ENCODE measurements around the gene TUBGCP3.

The TUBGCP3 gene

GRCh38 chr13:112456138-112457056, 131.6 kb downstream of the TUBGCP3 start:
- H3K9me3 ChIP-seq, result peaks cover 16% of the 10 kb centered on the region
- H3K27me3 ChIP-seq, result no peaks in the 10 kb centered on the region
- no peak overlapping the region for H3K4me3 ChIP-seq
- no peak overlapping the region for H3K27ac ChIP-seq
- peaks cover 25% of the 10 kb centered on the region for H3K4me1 ChIP-seq
- H3K4me2 ChIP-seq, result no peak overlapping the region
- peaks cover 2% of the 10 kb centered on the region; the same call in 1 of the 2 replicates for H3K36me3 ChIP-seq
- TF ChIP-seq Cebpa-rat (IDR thresholded peaks at IDR 0.05), result no peak
- H3K9ac ChIP-seq, result no peak overlapping the region
- no peaks in the 10 kb centered on the region for H4K20me1 ChIP-seq

- Histone ChIP-seq H3K27ac (no peak overlapping the region), H4K20me1 (no peaks in the 10 kb centered on the region), H3K4me3 (no peak overlapping the region), H3K9ac (no peak overlapping the region), H3K27me3 (no peaks in the 10 kb centered on the region), H3K9me3 (peaks cover 13% of the 10 kb centered on the region), H3K4me2 (no peak overlapping the region), H3K4me1 (peaks cover 26% of the 10 kb centered on the region), H3K36me3 (no peaks in the 10 kb centered on the region; the same call in 1 of the 2 replicates)
- TF ChIP-seq Cebpa-rat (IDR thresholded peaks at IDR 0.05), result no peak
These were observed 132.4 kb downstream of the TUBGCP3 start for GRCh38 chr13:112455476-112456059.

GRCh38 chr13:112454648-112455334, 133.2 kb downstream of the TUBGCP3 start:
- no peak overlapping the region for H3K4me2 ChIP-seq
- TF ChIP-seq Cebpa-rat (IDR thresholded peaks at IDR 0.05), result no peak
- no peaks in the 10 kb centered on the region for H4K20me1 ChIP-seq
- H3K9me3 ChIP-seq, result peaks cover 8% of the 10 kb centered on the region
- no peak overlapping the region for H3K27ac ChIP-seq
- H3K4me1 ChIP-seq, result peaks cover 26% of the 10 kb centered on the region
- H3K36me3 ChIP-seq, result no peaks in the 10 kb centered on the region; the same call in 1 of the 2 replicates
- H3K9ac ChIP-seq, result no peak overlapping the region
- H3K4me3 ChIP-seq, result no peak overlapping the region
- H3K27me3 ChIP-seq, result no peaks in the 10 kb centered on the region

GRCh38 chr13:112453874-112454647, 133.9 kb downstream of the TUBGCP3 start:
- H3K4me3 ChIP-seq, result no peak overlapping the region
- H3K36me3 ChIP-seq, result no peaks in the 10 kb centered on the region
- peaks cover 3% of the 10 kb centered on the region; the same call in 1 of the 2 replicates for H3K9me3 ChIP-seq
- H3K4me1 ChIP-seq, result peaks cover 26% of the 10 kb centered on the region
- peak overlapping the region; percentile 52; the same call in 1 of the 2 replicates for H3K4me2 ChIP-seq
- no peaks in the 10 kb centered on the region for H3K27me3 ChIP-seq
- no peak overlapping the region for H3K27ac ChIP-seq
- H4K20me1 ChIP-seq, result no peaks in the 10 kb centered on the region
- H3K9ac ChIP-seq, result no peak overlapping the region
- TF ChIP-seq Cebpa-rat (IDR thresholded peaks at IDR 0.05), result no peak

- Histone ChIP-seq H3K9ac (no peak overlapping the region), H3K4me3 (no peak overlapping the region), H3K36me3 (no peaks in the 10 kb centered on the region), H4K20me1 (no peaks in the 10 kb centered on the region), H3K27ac (no peak overlapping the region), H3K4me1 (peaks cover 26% of the 10 kb centered on the region), H3K27me3 (no peaks in the 10 kb centered on the region), H3K9me3 (no peaks in the 10 kb centered on the region), H3K4me2 (peak overlapping the region; percentile 52)
- TF ChIP-seq Cebpa-rat (IDR thresholded peaks at IDR 0.05), result no peak
These were observed 134.6 kb downstream of the TUBGCP3 start for GRCh38 chr13:112453207-112453829.

- H3K36me3 ChIP-seq, result no peaks in the 10 kb centered on the region
- peak overlapping the region; percentile 52 for H3K4me2 ChIP-seq
- TF ChIP-seq Cebpa-rat (IDR thresholded peaks at IDR 0.05), result no peak
- H3K9me3 ChIP-seq, result no peaks in the 10 kb centered on the region
- H3K27ac ChIP-seq, result no peak overlapping the region
- H4K20me1 ChIP-seq, result no peaks in the 10 kb centered on the region
- no peak overlapping the region for H3K9ac ChIP-seq
- H3K27me3 ChIP-seq, result no peaks in the 10 kb centered on the region
- peaks cover 26% of the 10 kb centered on the region for H3K4me1 ChIP-seq
- no peak overlapping the region for H3K4me3 ChIP-seq
These were observed 135.4 kb downstream of the TUBGCP3 start for GRCh38 chr13:112452380-112453206.

- Histone ChIP-seq H3K27ac (no peak overlapping the region), H3K9ac (no peak overlapping the region), H3K9me3 (no peaks in the 10 kb centered on the region), H4K20me1 (no peaks in the 10 kb centered on the region), H3K4me2 (no peak overlapping the region), H3K4me1 (peaks cover 26% of the 10 kb centered on the region), H3K4me3 (no peak overlapping the region), H3K27me3 (no peaks in the 10 kb centered on the region), H3K36me3 (no peaks in the 10 kb centered on the region)
- no peak for TF ChIP-seq Cebpa-rat (IDR thresholded peaks at IDR 0.05)
These were observed 136.2 kb downstream of the TUBGCP3 start for GRCh38 chr13:112451512-112452379.

- Histone ChIP-seq H3K9me3 (no peaks in the 10 kb centered on the region), H3K27me3 (no peaks in the 10 kb centered on the region), H3K4me1 (peaks cover 26% of the 10 kb centered on the region), H4K20me1 (no peaks in the 10 kb centered on the region), H3K36me3 (no peaks in the 10 kb centered on the region), H3K4me3 (no peak overlapping the region), H3K9ac (no peak overlapping the region), H3K27ac (no peak overlapping the region), H3K4me2 (no peak overlapping the region)
- TF ChIP-seq Cebpa-rat (IDR thresholded peaks at IDR 0.05), result no peak
These were observed 137.1 kb downstream of the TUBGCP3 start for GRCh38 chr13:112450904-112451240.
